H9 (cell line): ENCODE results near the gene DMD. TPM values are rescaled to one million over a fixed set of nuclear protein-coding genes. Genes with fewer than 3 reads are reported as not detected.

Experiments used
- DNase-seq: peaks from one replicate; pipeline ENCODE4 v3.0.0-alpha.2; 2017
- H2AFZ ChIP-seq: one replicate; pipeline ENCODE4 v1.6.1; 2013; ENCODE audit warnings: mild to moderate bottlenecking, low read length, control low read depth, moderate library complexity
- H2AK5ac ChIP-seq: 2 replicates; pipeline ENCODE4 v1.6.1; 2013; ENCODE audit warnings: low read length, control low read depth, mixed read lengths; ENCODE audit not compliant: insufficient read length
- H2BK120ac ChIP-seq: one replicate; pipeline ENCODE4 v1.6.1; 2013; ENCODE audit warnings: low read depth, mild to moderate bottlenecking, low read length, control low read depth, inconsistent platforms; ENCODE audit not compliant: poor library complexity, severe bottlenecking
- H2BK12ac ChIP-seq: 2 replicates; pipeline ENCODE4 v1.6.1; 2013; ENCODE audit warnings: low read length, control low read depth, mixed read lengths, low read depth; ENCODE audit not compliant: insufficient read length
- H2BK15ac ChIP-seq: 2 replicates; pipeline ENCODE4 v1.6.1; 2013; ENCODE audit warnings: low read depth, low read length, control low read depth
- H2BK20ac ChIP-seq: one replicate; pipeline ENCODE4 v1.6.1; 2013; ENCODE audit warnings: low read depth, mild to moderate bottlenecking, low read length, control low read depth, inconsistent platforms; ENCODE audit not compliant: poor library complexity, severe bottlenecking
- H2BK5ac ChIP-seq: 2 replicates; pipeline ENCODE4 v1.6.1; 2013; ENCODE audit warnings: low read length, control low read depth, mixed read lengths; ENCODE audit not compliant: insufficient read length
- H3K14ac ChIP-seq: 2 replicates; pipeline ENCODE4 v1.6.1; 2013; ENCODE audit warnings: low read length, control low read depth; ENCODE audit not compliant: insufficient read depth
- H3K18ac ChIP-seq: 2 replicates; pipeline ENCODE4 v1.6.1; 2013; ENCODE audit warnings: low read depth, mild to moderate bottlenecking, mixed read lengths, low read length, control low read depth; ENCODE audit not compliant: insufficient read length
- H3K23ac ChIP-seq: 2 replicates; pipeline ENCODE4 v1.6.1; 2013; ENCODE audit warnings: low read length, control low read depth, mixed read lengths, low read depth; ENCODE audit not compliant: insufficient read length
- H3K23me2 ChIP-seq: 2 replicates; pipeline ENCODE4 v1.6.1; 2013; ENCODE audit warnings: low read depth, mild to moderate bottlenecking, mixed read lengths, low read length, control low read depth; ENCODE audit not compliant: insufficient read length, poor library complexity, severe bottlenecking
- H3K27ac ChIP-seq: 2 replicates; pipeline ENCODE4 v1.5.1; 2013; ENCODE audit warnings: low read length, control low read depth, mixed read lengths, low read depth; ENCODE audit not compliant: insufficient read length
- H3K27me3 ChIP-seq: 2 replicates; pipeline ENCODE4 v1.6.1; 2013; ENCODE audit warnings: low read length, control low read depth, inconsistent platforms; ENCODE audit not compliant: insufficient read depth
- H3K4ac ChIP-seq: 2 replicates; pipeline ENCODE4 v1.6.1; 2013; ENCODE audit warnings: low read depth, mild to moderate bottlenecking, control low read depth, inconsistent platforms, low read length, moderate library complexity
- H3K4me1 ChIP-seq: 2 replicates; pipeline ENCODE4 v1.6.1; 2013; ENCODE audit warnings: low read length, control low read depth, inconsistent platforms; ENCODE audit not compliant: insufficient read depth
- H3K4me2 ChIP-seq: 2 replicates; pipeline ENCODE4 v1.6.1; 2013; ENCODE audit warnings: low read length, control low read depth, mixed read lengths; ENCODE audit not compliant: insufficient read length, insufficient read depth
- H3K56ac ChIP-seq: 2 replicates; pipeline ENCODE4 v1.6.1; 2013; ENCODE audit warnings: low read depth, mild to moderate bottlenecking, mixed read lengths, low read length, control low read depth; ENCODE audit not compliant: insufficient read length
- H3K79me1 ChIP-seq: 2 replicates; pipeline ENCODE4 v1.6.1; 2013; ENCODE audit warnings: low read depth, mild to moderate bottlenecking, moderate library complexity, low read length, control low read depth, inconsistent platforms; ENCODE audit not compliant: insufficient read depth, poor library complexity, severe bottlenecking
- H3K79me2 ChIP-seq: 2 replicates; pipeline ENCODE4 v1.6.1; 2013; ENCODE audit warnings: low read length, control low read depth, inconsistent platforms; ENCODE audit not compliant: insufficient read depth
- H3K9ac ChIP-seq: 2 replicates; pipeline ENCODE4 v1.6.1; 2013; ENCODE audit warnings: low read length, control low read depth, mixed read lengths; ENCODE audit not compliant: insufficient read length; ENCODE audit errors: extremely low read depth
- H3K9me3 ChIP-seq: one replicate; pipeline ENCODE4 v1.6.1; 2013; ENCODE audit warnings: low read depth, low read length, inconsistent platforms; ENCODE audit not compliant: control insufficient read depth
- H3T11ph ChIP-seq: one replicate; pipeline ENCODE4 v1.6.1; 2013; ENCODE audit warnings: mild to moderate bottlenecking, low read length, control low read depth, inconsistent platforms
- H4K20me1 ChIP-seq: one replicate; pipeline ENCODE4 v1.6.1; 2013; ENCODE audit not compliant: control insufficient read depth, insufficient read length, insufficient read depth
- H4K5ac ChIP-seq: 2 replicates; pipeline ENCODE4 v1.6.1; 2013; ENCODE audit warnings: low read depth, mild to moderate bottlenecking, mixed read lengths, low read length, control low read depth; ENCODE audit not compliant: insufficient read length
- H4K8ac ChIP-seq: replicated peaks from 2 replicates; pipeline ENCODE4 v1.6.1; 2013; ENCODE audit warnings: low read length, control low read depth, mixed read lengths, low read depth; ENCODE audit not compliant: insufficient read length
- H4K91ac ChIP-seq: 2 replicates; pipeline ENCODE4 v1.6.1; 2013; ENCODE audit warnings: low read depth, mild to moderate bottlenecking, moderate library complexity, mixed read lengths, low read length, control low read depth; ENCODE audit not compliant: insufficient read length
- H3K27ac Mint-ChIP-seq, 3 experiments: 2 replicates in 2 of 3; 3 replicates in 1 of 3; pipeline ENCODE4 v1.8.0; 2020 to 2021; ENCODE audit warnings: mixed read lengths in 3 of 3, mild to moderate bottlenecking in 1 of 3, moderate library complexity in 1 of 3
- H3K27me3 Mint-ChIP-seq: 2 replicates; pipeline ENCODE4 v1.8.0; 2021; ENCODE audit warnings: low read depth, mild to moderate bottlenecking, moderate library complexity, mixed read lengths
- H3K36me3 Mint-ChIP-seq, 3 experiments: 2 replicates in 2 of 3; 3 replicates in 1 of 3; pipeline ENCODE4 v1.8.0; 2020 to 2021; ENCODE audit warnings: low read depth in 3 of 3, mixed read lengths in 3 of 3; ENCODE audit not compliant: insufficient read depth in 1 of 3
- H3K4me1 Mint-ChIP-seq, 2 experiments: 2 replicates each; pipeline ENCODE4 v1.8.0; 2020; ENCODE audit warnings: mixed read lengths in 2 of 2
- H3K4me3 Mint-ChIP-seq, 2 experiments: 2 replicates in 1 of 2; 3 replicates in 1 of 2; pipeline ENCODE4 v1.8.0; 2020 to 2021; ENCODE audit warnings: mild to moderate bottlenecking in 2 of 2, mixed read lengths in 2 of 2, moderate library complexity in 1 of 2
- H3K9me3 Mint-ChIP-seq, 2 experiments: 2 replicates in 1 of 2; 3 replicates in 1 of 2; pipeline ENCODE4 v1.8.0; 2020; ENCODE audit warnings: mild to moderate bottlenecking in 2 of 2, mixed read lengths in 2 of 2, moderate library complexity in 1 of 2
- WGBS: extraction: QIAGEN DNeasy Blood & Tissue Kit; methylation state at CpG from one replicate; pipeline ENCODE4 v1.1.7; 2013; ENCODE audit warnings: missing lambda C conversion rate, low lambda C conversion rate, mixed read lengths; ENCODE audit not compliant: insufficient read length; ENCODE audit errors: extremely low coverage; 5-methylcytosine and 5-hydroxymethylcytosine counted together
- total RNA-seq: library from RNA; stranded (reverse); gene quantifications from 2 replicates; pipeline ENCODE4 v1.2.1, GENCODE V29; 2021
- TF ChIP-seq, protein P1 (sequence below): fragments of 200-600 bp; sonication (generic); conservative IDR thresholded peaks from 3 replicates; pipeline ENCODE4 v1.8.0; 2021; ENCODE audit warnings: antibody characterized with exemption, mild to moderate bottlenecking

DMD gene
- total RNA-seq, 1 experiment from 2014 or later: 3.8 TPM

DNA sequence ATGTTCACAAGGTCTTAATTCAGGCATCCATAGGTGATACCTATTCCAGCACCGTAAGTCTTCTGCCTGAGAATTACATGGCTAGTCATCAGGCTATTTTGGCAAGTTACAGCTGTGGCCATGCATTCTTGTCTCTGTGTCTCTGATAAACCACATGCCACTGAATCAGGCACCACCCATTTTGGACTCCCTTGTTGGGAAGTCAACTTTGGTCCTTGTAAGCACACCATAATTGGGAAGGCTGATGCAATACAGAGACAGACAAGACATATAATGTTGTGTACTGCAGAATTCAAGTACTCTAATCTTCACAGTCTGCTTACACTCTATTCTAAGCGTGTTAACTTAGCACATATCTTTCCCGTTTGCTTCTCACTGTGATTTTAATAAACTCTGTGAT, 1655.8 kb downstream of the DMD start:
- no peak for DNase-seq
- Histone ChIP-seq H2BK5ac (no peak overlapping the region), H2BK15ac (no peak overlapping the region), H3K9me3 (no peaks in the 10 kb centered on the region), H4K5ac (no peak overlapping the region), H3K4me1 (no peaks in the 10 kb centered on the region), H4K91ac (no peak overlapping the region), H2BK12ac (no peak overlapping the region), H3K18ac (no peak overlapping the region), H3K27me3 (no peaks in the 10 kb centered on the region), H2AFZ (no peak overlapping the region), H3K4me2 (no peak overlapping the region), H3K23ac (no peak overlapping the region), H4K20me1 (no peaks in the 10 kb centered on the region), H2AK5ac (no peak overlapping the region), H3K9ac (no peak overlapping the region), H3K14ac (no peak overlapping the region), H2BK20ac (no peak overlapping the region), H3K79me2 (no peaks in the 10 kb centered on the region), H3T11ph (no peak overlapping the region), H4K8ac (no peak overlapping the region), H3K79me1 (no peaks in the 10 kb centered on the region), H3K23me2 (no peaks in the 10 kb centered on the region), H3K56ac (no peak overlapping the region), H3K27ac (no peak overlapping the region), H3K4ac (no peak overlapping the region), H2BK120ac (no peak overlapping the region)
- TF ChIP-seq, protein P1, sequence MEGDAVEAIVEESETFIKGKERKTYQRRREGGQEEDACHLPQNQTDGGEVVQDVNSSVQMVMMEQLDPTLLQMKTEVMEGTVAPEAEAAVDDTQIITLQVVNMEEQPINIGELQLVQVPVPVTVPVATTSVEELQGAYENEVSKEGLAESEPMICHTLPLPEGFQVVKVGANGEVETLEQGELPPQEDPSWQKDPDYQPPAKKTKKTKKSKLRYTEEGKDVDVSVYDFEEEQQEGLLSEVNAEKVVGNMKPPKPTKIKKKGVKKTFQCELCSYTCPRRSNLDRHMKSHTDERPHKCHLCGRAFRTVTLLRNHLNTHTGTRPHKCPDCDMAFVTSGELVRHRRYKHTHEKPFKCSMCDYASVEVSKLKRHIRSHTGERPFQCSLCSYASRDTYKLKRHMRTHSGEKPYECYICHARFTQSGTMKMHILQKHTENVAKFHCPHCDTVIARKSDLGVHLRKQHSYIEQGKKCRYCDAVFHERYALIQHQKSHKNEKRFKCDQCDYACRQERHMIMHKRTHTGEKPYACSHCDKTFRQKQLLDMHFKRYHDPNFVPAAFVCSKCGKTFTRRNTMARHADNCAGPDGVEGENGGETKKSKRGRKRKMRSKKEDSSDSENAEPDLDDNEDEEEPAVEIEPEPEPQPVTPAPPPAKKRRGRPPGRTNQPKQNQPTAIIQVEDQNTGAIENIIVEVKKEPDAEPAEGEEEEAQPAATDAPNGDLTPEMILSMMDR: no peak
- H3K9me3 Mint-ChIP-seq: peaks cover 56 to 61% of the 10 kb centered on the region in 2 experiments
- peaks cover 7 to 9% of the 10 kb centered on the region in 2 experiments for H3K4me1 Mint-ChIP-seq
- H3K4me3 Mint-ChIP-seq: no peak overlapping the region
- WGBS: no CpG with 5 or more reads among the region's 3 CpGs
- no peak overlapping the region for H3K27ac Mint-ChIP-seq
- no peaks in the 10 kb centered on the region; the same call in 1 of the 2 replicates for H3K27me3 Mint-ChIP-seq
- H3K36me3 Mint-ChIP-seq: peaks cover 1 to 10% (median 4%) of the 10 kb centered on the region in 3 experiments; a peak in 3 of 7 replicates
